Cardiac fibroblast (primary cell): ENCODE results near the gene MAP3K5.

ENCODE experiments used
- DNase-seq, 2 donors: peaks; one replicate each; pipeline versions ENCODE4 v3.0.0 to v3.0.0-alpha.2; 2010; ENCODE audit warnings: low read depth in 2 of 2
- H3K4me3 ChIP-seq, 2 donors: replicated peaks in 1 of 2; 1 replicate in 1 of 2; 2 replicates in 1 of 2; pipeline ENCODE4 v1.5.1; 2011; ENCODE audit warnings: low read depth in 2 of 2, low read length in 2 of 2, mild to moderate bottlenecking in 2 of 2, moderate library complexity in 1 of 2
- TF ChIP-seq, protein P1 (sequence below): IDR thresholded peaks from one replicate; pipeline ENCODE4 v1.5.1; 2011; ENCODE audit warnings: low read depth, mild to moderate bottlenecking, low read length, inconsistent platforms

Gene MAP3K5

DNA sequence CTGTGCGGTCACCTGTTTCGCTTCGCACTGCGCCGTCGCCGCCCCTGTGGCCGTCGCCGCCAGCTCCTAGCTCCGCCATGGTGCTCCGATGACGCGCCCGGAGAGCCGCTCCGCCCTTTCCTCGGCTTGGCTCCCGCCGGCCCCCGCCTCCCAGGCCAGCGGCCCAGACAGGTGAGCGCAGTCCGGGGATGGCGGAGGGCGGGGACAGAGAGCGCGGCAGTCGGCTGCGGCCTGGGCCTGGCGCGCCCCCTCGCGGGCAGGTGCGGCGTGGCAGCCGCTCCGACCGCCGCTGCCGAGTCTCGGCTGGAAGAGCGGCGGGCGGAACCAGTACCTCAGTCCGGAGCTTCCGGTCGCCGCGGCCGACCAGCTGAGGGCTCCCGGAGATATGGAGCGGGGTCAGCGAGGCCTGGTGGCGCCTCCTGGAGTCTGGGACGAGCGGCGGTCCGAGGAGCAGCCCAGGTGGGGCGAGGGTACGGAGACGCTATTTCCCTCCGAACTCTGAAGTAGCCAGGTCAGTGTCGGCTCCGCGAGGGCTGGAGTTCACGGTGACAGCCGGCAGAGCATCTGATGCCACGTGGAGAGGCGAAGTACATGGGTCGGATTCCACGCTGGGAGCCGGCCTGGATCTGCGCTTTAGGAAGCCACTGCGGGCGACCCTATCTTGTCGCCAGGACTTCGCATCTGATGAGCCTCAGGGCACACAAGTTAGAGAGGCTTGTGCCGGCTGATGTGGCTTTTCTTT is 241.8 kb downstream of the MAP3K5 start, which contains the start of gene MAP7:
MAP7 (minus strand) TSS at position 93 of the 742 bp plus-strand sequence; CDS start at position 79, 14 bp downstream.
- TF ChIP-seq, protein P1, sequence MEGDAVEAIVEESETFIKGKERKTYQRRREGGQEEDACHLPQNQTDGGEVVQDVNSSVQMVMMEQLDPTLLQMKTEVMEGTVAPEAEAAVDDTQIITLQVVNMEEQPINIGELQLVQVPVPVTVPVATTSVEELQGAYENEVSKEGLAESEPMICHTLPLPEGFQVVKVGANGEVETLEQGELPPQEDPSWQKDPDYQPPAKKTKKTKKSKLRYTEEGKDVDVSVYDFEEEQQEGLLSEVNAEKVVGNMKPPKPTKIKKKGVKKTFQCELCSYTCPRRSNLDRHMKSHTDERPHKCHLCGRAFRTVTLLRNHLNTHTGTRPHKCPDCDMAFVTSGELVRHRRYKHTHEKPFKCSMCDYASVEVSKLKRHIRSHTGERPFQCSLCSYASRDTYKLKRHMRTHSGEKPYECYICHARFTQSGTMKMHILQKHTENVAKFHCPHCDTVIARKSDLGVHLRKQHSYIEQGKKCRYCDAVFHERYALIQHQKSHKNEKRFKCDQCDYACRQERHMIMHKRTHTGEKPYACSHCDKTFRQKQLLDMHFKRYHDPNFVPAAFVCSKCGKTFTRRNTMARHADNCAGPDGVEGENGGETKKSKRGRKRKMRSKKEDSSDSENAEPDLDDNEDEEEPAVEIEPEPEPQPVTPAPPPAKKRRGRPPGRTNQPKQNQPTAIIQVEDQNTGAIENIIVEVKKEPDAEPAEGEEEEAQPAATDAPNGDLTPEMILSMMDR = peak; percentile 12
- H3K4me3 ChIP-seq = peak within 1 kb of the TSS; percentile 55 to 67
- DNase-seq = peak; percentile 10 to 13

DNA sequence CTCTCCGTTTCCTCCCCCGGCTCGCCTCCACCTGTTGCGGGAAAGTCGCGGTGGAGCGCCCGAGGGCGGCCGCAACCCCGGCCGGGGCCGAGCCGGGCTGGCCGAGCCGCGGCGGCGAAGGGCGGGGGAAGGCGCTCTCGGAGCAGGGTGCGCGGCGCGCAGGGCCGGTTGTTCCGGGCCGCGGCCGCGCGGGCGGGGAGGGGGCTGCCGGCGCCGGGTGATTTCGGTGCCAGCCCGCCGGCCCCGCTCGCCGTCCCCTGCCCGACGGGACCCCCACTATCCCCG is 242.3 kb downstream of the MAP3K5 start:
- TF ChIP-seq, protein P1 = no peak
- H3K4me3 ChIP-seq = peak overlapping the region; percentile 55 to 67
- DNase-seq = no peak

DNA sequence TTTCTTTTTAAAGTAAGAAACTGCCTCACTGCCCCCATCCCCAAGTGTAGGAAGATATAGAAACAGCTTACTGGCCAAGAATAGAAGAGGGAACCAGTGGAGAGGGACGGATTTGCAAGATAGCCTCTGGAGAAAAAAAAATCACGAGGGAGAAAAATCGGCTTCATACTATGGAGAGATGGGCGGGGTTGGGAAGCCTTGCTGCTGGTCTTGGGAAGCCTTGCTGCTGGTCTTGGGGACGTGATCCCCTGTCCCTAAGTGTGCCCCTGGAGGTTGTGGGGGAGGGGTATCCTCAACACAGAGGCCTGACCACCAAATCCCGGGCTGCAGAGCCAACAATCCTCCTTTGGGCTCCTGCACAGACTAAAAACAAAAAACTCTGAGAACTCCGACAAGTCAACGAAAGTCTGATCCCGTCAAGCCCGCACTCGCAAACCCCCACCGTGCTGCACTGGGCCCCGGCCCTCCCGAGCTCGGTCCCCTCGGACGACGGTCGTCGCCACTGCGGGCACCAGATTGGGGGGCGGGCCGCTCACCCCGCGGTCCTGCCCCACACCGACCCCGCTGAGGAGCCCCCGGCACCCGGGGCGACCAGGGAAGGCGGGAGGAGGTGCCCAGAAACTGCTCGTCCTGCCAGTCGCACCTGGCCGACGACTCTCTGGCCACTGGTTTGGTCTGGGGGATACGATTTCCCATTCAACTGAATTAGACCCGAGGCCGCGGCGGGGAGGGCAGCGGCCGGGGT is 242.8 kb downstream of the MAP3K5 start:
- TF ChIP-seq, protein P1 = no peak
- peak in 1 of 2 donors; percentile 3 for DNase-seq
- H3K4me3 ChIP-seq = peak overlapping the region; percentile 45 to 67

DNA sequence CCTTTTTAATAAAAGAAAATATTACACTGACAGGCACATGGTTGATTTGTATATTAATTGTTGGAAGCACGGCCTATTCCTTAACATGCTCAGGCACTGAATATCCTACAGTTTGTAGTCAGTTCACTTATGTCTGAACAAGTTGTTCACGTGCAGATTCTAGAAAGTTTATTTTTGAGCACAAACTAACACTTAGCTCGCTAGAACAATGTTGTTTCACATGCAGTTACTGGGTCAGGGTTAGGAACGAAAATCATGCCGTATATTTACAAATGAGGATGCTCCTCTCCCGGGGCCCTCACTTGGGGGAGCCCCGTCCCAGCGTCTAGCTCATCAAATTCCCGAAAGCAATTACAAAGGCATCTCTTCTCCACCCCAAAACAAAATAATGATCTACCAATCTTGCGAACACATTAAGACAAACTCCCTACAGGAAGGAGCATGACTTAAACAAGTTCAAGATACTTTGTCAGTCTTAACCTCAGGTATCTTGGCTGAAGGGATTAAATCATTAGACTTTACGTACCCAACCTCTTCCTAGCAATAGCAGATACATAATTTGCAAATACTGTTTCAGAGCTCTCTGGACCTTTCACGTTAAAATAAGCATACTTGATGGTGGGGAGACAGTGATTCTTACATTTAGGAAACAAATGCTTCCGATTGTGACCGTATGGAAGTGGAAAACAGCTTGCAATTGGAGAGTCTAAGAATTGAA is 243.5 kb downstream of the MAP3K5 start:
- TF ChIP-seq, protein P1 = no peak
- H3K4me3 ChIP-seq = no peak overlapping the region
- no peak for DNase-seq

GRCh38 chr6:136547871-136548270 is 244.4 kb downstream of the MAP3K5 start:
- DNase-seq = no peak
- TF ChIP-seq, protein P1 = no peak
- no peak overlapping the region for H3K4me3 ChIP-seq

DNA sequence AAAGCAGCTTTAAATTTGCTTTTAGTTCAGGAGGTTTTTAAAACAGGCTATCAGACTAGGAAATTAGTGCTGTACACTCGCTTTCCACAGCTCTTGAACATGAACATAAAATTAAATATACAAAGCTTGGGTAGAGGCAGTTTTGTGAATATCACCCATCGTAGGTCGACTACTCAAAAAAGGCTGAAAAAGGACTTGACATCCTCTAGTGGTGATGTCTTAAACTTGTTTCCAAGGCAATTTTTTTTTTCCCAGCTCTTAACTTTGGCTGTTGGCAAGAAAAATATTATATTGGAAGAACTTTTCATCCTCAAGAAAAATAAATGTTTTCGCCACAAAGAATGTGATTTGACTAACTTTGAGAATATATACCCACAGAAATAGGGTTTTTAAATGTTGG is 244.9 kb downstream of the MAP3K5 start:
- DNase-seq = peak; percentile 52 to 55
- no peak overlapping the region for H3K4me3 ChIP-seq
- TF ChIP-seq, protein P1 = peak; percentile 69
